Heart right ventricle (tissue), 16 donors: Measurements from ENCODE around the gene TUBA1A. TPM values are rescaled to one million over a fixed set of nuclear protein-coding genes. Genes with fewer than 3 reads are reported as not detected.

Experiments used
- ATAC-seq, 8 donors: fragments of 200-7000 bp; cut with Tn5 transposase; one replicate each; pipeline ENCODE4 v1.9.1; 2020; ENCODE audit warnings: mild to moderate bottlenecking in 8 of 8, moderate library complexity in 8 of 8, moderate number of reproducible peaks in 1 of 8
- DNase-seq, 2 donors: peaks; one replicate each; pipeline ENCODE4 v3.0.0-alpha.2; 2020
- H3K27ac ChIP-seq, 10 donors: fragments of 200-600 bp; sonication (generic) in 2 of 10; one replicate each; pipeline versions ENCODE4 v1.5.0 to v1.8.0; 2020 to 2022; ENCODE audit warnings: mild to moderate bottlenecking in 3 of 10
- H3K27me3 ChIP-seq, 7 donors: fragments of 200-600 bp; one replicate each; pipeline ENCODE4 v1.8.0; 2021 to 2022; ENCODE audit warnings: mild to moderate bottlenecking in 2 of 7
- H3K36me3 ChIP-seq, 9 donors: fragments of 200-600 bp; sonication (generic) in 1 of 9; one replicate each; pipeline versions ENCODE4 v1.5.0 to v1.8.0; 2020 to 2022; ENCODE audit warnings: mild to moderate bottlenecking in 2 of 9
- H3K4me1 ChIP-seq, 9 donors: fragments of 200-600 bp; sonication (generic) in 1 of 9; one replicate each; pipeline versions ENCODE4 v1.5.0 to v1.8.0; 2020 to 2022; ENCODE audit warnings: mild to moderate bottlenecking in 4 of 9
- H3K4me3 ChIP-seq, 10 donors: fragments of 200-600 bp; sonication (generic) in 2 of 10; one replicate each; pipeline versions ENCODE4 v1.5.0 to v1.8.0; 2020 to 2022; ENCODE audit warnings: mild to moderate bottlenecking in 7 of 10, moderate library complexity in 2 of 10
- H3K9me3 ChIP-seq, 11 donors: fragments of 200-600 bp in 10 of 11; sonication (generic) in 2 of 11; one replicate each; pipeline versions ENCODE4 v1.5.0 to v1.8.0; 2013 to 2022; ENCODE audit warnings: mild to moderate bottlenecking in 2 of 11, control low read depth in 1 of 11, moderate library complexity in 1 of 11
- CTCF ChIP-seq, 9 donors: fragments of 200-600 bp; sonication (generic) in 2 of 9; IDR thresholded peaks; one replicate each; pipeline versions ENCODE4 v1.5.0 to v1.8.0; 2021 to 2022; ENCODE audit warnings: antibody characterized with exemption in 9 of 9, mild to moderate bottlenecking in 5 of 9, moderate library complexity in 1 of 9
- WGBS, 2 donors: extraction: QIAGEN DNeasy Blood & Tissue Kit; methylation state at CpG; one replicate each; pipeline ENCODE4 v1.1.7; 2013; ENCODE audit warnings: inconsistent platforms in 1 of 2; 5-methylcytosine and 5-hydroxymethylcytosine counted together
- intact Hi-C, 10 donors: fragments of 100-400 bp; cut with DNase I; formaldehyde crosslinking; loops; one replicate each; pipeline versions ENCODE4 v1.11.1 to v1.14.2; 2022
- polyA plus RNA-seq, 2 donors: library from polyadenylated mRNA; stranded (reverse); fragments of 200-250 nt; gene quantifications; one replicate each; pipeline ENCODE4 v1.2.3, GENCODE V29; 2013
- total RNA-seq, 10 donors: library from RNA; stranded (reverse); fragmentation: NEBNext Ultra II Directional in 3 of 10; extraction: Animal tissue kit (Norgen Biotek cat#: 25700) in 3 of 10; gene quantifications; one replicate each; pipeline versions ENCODE4 v1.2.1 to v1.2.4, GENCODE V29; 2021 to 2023
- donor health status: Arrhythmogenic right ventricular cardiomyopathy.
- donor health status: ischemic (EF 13 %, LVEDD 7.1; RV severe dilation, severe dysfunction).
- donor health status: healthy with polysubstance abuse.
- donor health status: DM: no; HTN: yes; CAD: no.
- donor health status: DM: no; HTN: no; CAD: no.
- donor health status: ischemic (EF 25% LVEDD 6.9; RV normal size, moderate dysfunction).
- donor health status: ischemic (EF 25% LVEDD 5.7; RV mildly dilated, moderate dysfunction).
- donor health status: healthy.
- donor health status: DM: yes; HTN: yes; CAD: no.
- donor health status: Ischemic cardiomyopathy.
- donor health status: ischemic (EF 35%, LVEDD 5.7; RV mildly dilated, moderate dysfunction).
- donor health status: nonischemic (EF 11% LVEDD 7.7; RV severe dilation, severe dysfunction).
- donor health status: DM: yes; HTN: yes; CAD: no.
- donor health status: PGD.
- donor health status: ischemic (EF 29% LVEDD 5.4; RV normal size, mild dysfunction).
- donor health status: nonischemic (EF 23%, LVEDD 6.1; RV moderate dilation, normal function).

The TUBA1A gene
- total and polyA plus RNA-seq, 12 donors = 45.2 to 287 (median 134) TPM

DNA sequence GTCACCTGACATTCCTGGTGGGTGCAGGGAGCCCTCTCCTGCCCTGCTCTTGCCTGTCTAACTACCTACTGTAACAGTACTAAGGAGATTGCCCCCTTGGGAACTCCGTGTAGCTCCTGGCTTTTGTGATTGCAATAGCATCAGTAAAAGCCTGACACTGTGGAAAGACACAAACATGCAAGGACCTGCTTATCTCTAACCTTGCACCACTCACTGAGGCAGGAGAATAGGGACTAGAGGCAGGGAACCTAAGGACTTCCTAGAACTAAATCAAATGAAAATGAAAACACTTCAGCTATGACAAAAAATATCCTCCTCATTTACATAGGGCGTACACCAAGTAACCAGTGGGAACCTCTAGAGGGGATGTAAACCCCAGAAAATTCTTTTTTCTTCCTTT is 28.5 kb downstream of the TUBA1A start:
- H3K27me3 ChIP-seq = no peaks in the 10 kb centered on the region
- H3K9me3 ChIP-seq = no peaks in the 10 kb centered on the region
- WGBS, 2 donors = 69 to 85% methylated on average over 2 of the region's 2 CpGs
- peaks cover 0 to 15% (median 0%) of the 10 kb centered on the region in 9 donors for H3K4me1 ChIP-seq
- no peaks in the 10 kb centered on the region for H3K36me3 ChIP-seq
- intact Hi-C loops = no loop called here
- ATAC-seq (no peak), DNase-seq (no peak)
- H3K4me3 ChIP-seq = no peak overlapping the region
- no peak overlapping the region for H3K27ac ChIP-seq
- TF ChIP-seq CTCF (IDR thresholded peaks at IDR 0.05) = no peak

DNA sequence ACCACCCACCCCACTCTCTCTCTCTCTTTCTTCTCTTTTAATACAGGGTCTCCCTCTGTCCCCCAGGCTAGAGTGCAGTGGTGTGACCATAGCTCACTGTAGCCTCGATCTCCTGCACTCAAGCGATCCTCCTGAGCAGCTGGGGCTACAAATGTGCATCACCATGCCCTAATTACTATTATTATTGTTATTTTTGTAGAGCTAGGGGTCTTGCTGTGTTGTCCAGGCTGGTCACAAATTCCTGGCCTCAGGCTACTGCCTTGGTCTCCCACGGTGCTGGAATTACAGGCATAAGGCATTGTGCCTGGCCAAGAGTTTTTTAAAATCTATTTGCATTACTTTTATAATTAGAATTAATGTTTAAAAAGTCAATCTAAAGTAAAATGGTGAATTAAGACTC is 34.7 kb downstream of the TUBA1A start:
- ATAC-seq (no peak), DNase-seq (no peak)
- Histone ChIP-seq H3K36me3 (no peaks in the 10 kb centered on the region), H3K27ac (no peak overlapping the region), H3K4me3 (no peak overlapping the region), H3K27me3 (no peaks in the 10 kb centered on the region), H3K4me1 (no peaks in the 10 kb centered on the region), H3K9me3 (no peaks in the 10 kb centered on the region)
- no peak for TF ChIP-seq CTCF (IDR thresholded peaks at IDR 0.05)
- WGBS, 2 donors = 74 to 81% methylated on average over 3 of the region's 3 CpGs
- intact Hi-C loops = no loop called here

DNA sequence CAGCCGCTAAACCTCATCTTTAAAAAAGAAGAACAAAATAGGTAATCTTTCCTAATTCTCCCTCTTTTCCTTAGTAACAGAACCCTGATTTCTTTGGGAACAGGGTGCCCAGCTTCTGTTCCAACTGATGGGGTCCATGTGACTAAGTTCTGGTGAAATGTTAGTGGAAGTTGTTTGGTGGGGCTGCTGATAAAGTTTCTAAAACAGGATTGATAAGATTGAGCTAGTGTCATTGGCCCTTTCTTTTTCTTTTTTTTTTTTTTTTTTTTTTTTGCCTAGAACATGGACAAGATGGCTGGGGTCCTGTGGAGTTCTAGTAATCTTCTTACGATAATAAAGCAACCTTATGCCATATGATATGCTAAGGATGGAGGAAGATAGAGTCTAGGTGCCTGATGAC is 41.5 kb downstream of the TUBA1A start:
- Histone ChIP-seq H3K27ac (no peak overlapping the region), H3K4me3 (no peak overlapping the region), H3K4me1 (no peaks in the 10 kb centered on the region), H3K36me3 (no peaks in the 10 kb centered on the region), H3K27me3 (no peaks in the 10 kb centered on the region), H3K9me3 (no peaks in the 10 kb centered on the region)
- DNase-seq = no peak
- 95 to 97% methylated on average over 2 of the region's 2 CpGs for WGBS, 2 donors
- intact Hi-C loops = no loop called here
- no peak for TF ChIP-seq CTCF (IDR thresholded peaks at IDR 0.05)
- ATAC-seq = no peak

DNA sequence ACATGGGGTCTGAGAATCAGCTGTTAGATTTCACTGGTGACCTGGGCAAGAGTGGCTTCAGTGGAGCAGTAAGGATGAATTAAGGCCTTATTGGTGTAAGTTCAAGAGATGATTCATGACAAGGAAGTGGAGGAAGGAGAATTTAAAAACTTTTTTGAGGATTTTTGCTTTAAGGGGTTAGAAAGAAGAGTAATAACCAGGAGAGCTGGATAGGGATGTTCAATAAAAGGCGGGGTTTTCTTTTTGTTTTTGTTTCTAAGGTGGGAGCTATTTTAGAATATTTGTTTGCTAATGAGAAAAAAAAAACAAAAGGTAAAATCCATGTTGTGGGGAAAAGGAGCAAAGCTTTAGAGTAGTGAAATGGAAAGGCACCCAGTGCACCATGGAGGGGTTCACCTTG is 42.5 kb downstream of the TUBA1A start:
- intact Hi-C loops = no loop called here
- TF ChIP-seq CTCF (IDR thresholded peaks at IDR 0.05) = no peak
- Histone ChIP-seq H3K9me3 (no peaks in the 10 kb centered on the region), H3K27me3 (no peaks in the 10 kb centered on the region), H3K27ac (no peak overlapping the region), H3K4me1 (no peaks in the 10 kb centered on the region), H3K36me3 (no peaks in the 10 kb centered on the region), H3K4me3 (no peak overlapping the region)
- ATAC-seq = no peak
- DNase-seq = no peak
- 100% methylated on average over 1 of the region's 1 CpG for WGBS, 2 donors

DNA sequence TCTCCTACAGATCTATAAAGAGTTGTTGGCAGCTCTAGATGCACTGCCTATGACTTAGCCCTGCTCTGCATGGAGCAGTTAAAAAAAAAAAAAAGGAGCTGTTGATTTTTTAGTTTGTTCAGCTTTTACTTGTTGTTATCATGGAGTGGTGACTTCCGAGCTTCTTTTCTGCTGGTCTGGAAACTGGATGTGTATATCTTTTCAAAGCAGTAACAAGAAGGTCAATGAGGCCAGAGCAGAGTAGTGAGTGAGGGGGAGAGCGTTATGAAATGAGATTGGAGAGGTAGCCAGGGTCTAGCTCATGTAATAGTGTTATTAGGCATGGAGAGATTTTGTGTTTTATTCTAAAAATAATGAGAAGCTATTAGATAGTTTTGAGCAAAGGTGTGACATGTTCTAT is 44.5 kb downstream of the TUBA1A start:
- 74 to 78% methylated on average over 2 of the region's 2 CpGs for WGBS, 2 donors
- H3K4me3 ChIP-seq = no peak overlapping the region
- no peaks in the 10 kb centered on the region for H3K4me1 ChIP-seq
- no peak overlapping the region for H3K27ac ChIP-seq
- ATAC-seq = no peak
- H3K36me3 ChIP-seq = no peaks in the 10 kb centered on the region
- H3K9me3 ChIP-seq = no peaks in the 10 kb centered on the region
- DNase-seq = no peak
- TF ChIP-seq CTCF (IDR thresholded peaks at IDR 0.05) = no peak
- H3K27me3 ChIP-seq = no peaks in the 10 kb centered on the region
- intact Hi-C loops = no loop called here
